K562 (cell line): Measurements from ENCODE around the gene HAAO. TPM values are rescaled to one million over a fixed set of nuclear protein-coding genes. Genes with fewer than 3 reads are reported as not detected.

Source experiments
- ATAC-seq: fragments of 200-7000 bp; cut with Tn5 transposase; 3 replicates; pipeline ENCODE4 v1.9.1; 2020; ENCODE audit warnings: moderate library complexity
- BruUV-seq: library from RNA; stranded (reverse); fragments of 400-500 nt; replicated peaks from 2 replicates; lab custom pipeline; 2021; lab: Mats Ljungman, UMichigan
- CTCF ChIA-PET: fragments of 300-600 bp; formaldehyde crosslinking; extraction: SDS; loops from one replicate; lab custom pipeline; 2021; ENCODE audit warnings: low intra/inter-chr PET ratio; lab: Yijun Ruan, JAX
- POLR2A ChIA-PET: fragments of 300-600, 350-650 bp; sonication (Branson Sonifier 250); formaldehyde crosslinking; extraction: SDS; loops from one replicate; lab custom pipeline; 2021; ENCODE audit warnings: antibody characterized with exemption, inconsistent platforms; lab: Yijun Ruan, JAX
- DNase-seq, 4 experiments: peaks; one replicate each; pipeline versions ENCODE4 v3.0.0 to v3.0.0-alpha.2; 2011 to 2018; ENCODE audit warnings: low spot score in 3 of 4, mixed read lengths in 3 of 4; ENCODE audit errors: extremely low read depth in 1 of 4
- FAIRE-seq: peaks from 2 replicates; lab custom pipeline; 2011; peaks lifted over from hg19 to GRCh38; lab: Jason Lieb, UNC
- H2AFZ ChIP-seq: 2 replicates; pipeline ENCODE4 v1.6.0; 2011; ENCODE audit warnings: low read depth, low read length, control low read depth, inconsistent platforms
- H3K27ac ChIP-seq: fragments of 200-600 bp; 3 replicates; pipeline ENCODE4 v1.8.0; 2011; ENCODE audit warnings: low read depth, mild to moderate bottlenecking, control low read depth, inconsistent platforms, low read length, moderate library complexity, mixed read lengths; ENCODE audit errors: extremely low read depth
- H3K27me3 ChIP-seq, 2 experiments: fragments of 300-600 bp in 1 of 2; 2 replicates in 1 of 2; 3 replicates in 1 of 2; pipeline versions ENCODE4 v1.6.0 to v1.8.0; 2011; ENCODE audit warnings: inconsistent platforms in 2 of 2, low read length in 2 of 2, mild to moderate bottlenecking in 1 of 2, mixed read lengths in 1 of 2, moderate library complexity in 1 of 2; ENCODE audit not compliant: control insufficient read depth in 2 of 2, insufficient read depth in 2 of 2
- H3K36me3 ChIP-seq: fragments of 300-600 bp; 3 replicates; pipeline ENCODE4 v1.8.0; 2011; ENCODE audit warnings: mild to moderate bottlenecking, low read length, inconsistent platforms; ENCODE audit not compliant: control insufficient read depth, insufficient read depth
- H3K4me1 ChIP-seq, 2 experiments: fragments of 200-600 bp in 1 of 2; replicated peaks in 1 of 2; 2 replicates in 1 of 2; 3 replicates in 1 of 2; pipeline versions ENCODE4 v1.5.1 to v1.8.0; 2011; ENCODE audit warnings: inconsistent platforms in 2 of 2, low read length in 2 of 2, mild to moderate bottlenecking in 1 of 2, mixed read lengths in 1 of 2, moderate library complexity in 1 of 2; ENCODE audit not compliant: control insufficient read depth in 2 of 2, insufficient read depth in 2 of 2
- H3K4me2 ChIP-seq: 2 replicates; pipeline ENCODE4 v1.6.1; 2011; ENCODE audit warnings: low read length, control low read depth, inconsistent platforms, mixed read lengths; ENCODE audit not compliant: insufficient read depth
- H3K4me3 ChIP-seq: fragments of 200-600 bp; sonication (generic), shearing (Covaris generic); 2 replicates; pipeline ENCODE4 v1.5.1; 2016; ENCODE audit warnings: control low read depth, inconsistent platforms
- H3K79me2 ChIP-seq: fragments of 200-600 bp; 3 replicates; pipeline ENCODE4 v1.8.0; 2011; ENCODE audit warnings: low read length, inconsistent platforms; ENCODE audit not compliant: control insufficient read depth, insufficient read depth
- H3K9ac ChIP-seq, 2 experiments: 2 replicates each; pipeline versions ENCODE4 v1.6.0 to v1.6.1; 2011; ENCODE audit warnings: low read depth in 2 of 2, low read length in 2 of 2, control low read depth in 1 of 2, inconsistent platforms in 1 of 2, mild to moderate bottlenecking in 1 of 2, mixed read lengths in 1 of 2; ENCODE audit not compliant: insufficient read depth in 1 of 2
- H3K9me1 ChIP-seq: one replicate; pipeline ENCODE4 v1.6.0; 2011; ENCODE audit warnings: inconsistent platforms, mild to moderate bottlenecking, low read length, moderate library complexity; ENCODE audit not compliant: control insufficient read depth, insufficient read depth
- H3K9me3 ChIP-seq: replicated peaks from 2 replicates; pipeline ENCODE4 v1.5.1; 2011; ENCODE audit warnings: low read depth, low read length, inconsistent platforms; ENCODE audit not compliant: control insufficient read depth, insufficient read depth
- H4K20me1 ChIP-seq: replicated peaks from 2 replicates; pipeline ENCODE4 v1.6.1; 2011; ENCODE audit warnings: low read length, inconsistent platforms, mixed read lengths; ENCODE audit not compliant: control insufficient read depth, insufficient read depth
- BHLHE40 ChIP-seq: IDR thresholded peaks from 2 replicates; pipeline ENCODE4 v1.6.1; 2011; ENCODE audit warnings: low read length, improper control_type of control experiment
- CBFB ChIP-seq: sonication (generic); formaldehyde crosslinking; IDR thresholded peaks from 2 replicates; pipeline ENCODE4 v1.4.0; 2020; ENCODE audit warnings: mild to moderate bottlenecking, missing genetic modification reagents
- CREM ChIP-seq: IDR thresholded peaks from 2 replicates; pipeline ENCODE4 v1.6.1; 2014; ENCODE audit warnings: antibody characterized with exemption, low read depth
- HMGN3 ChIP-seq: IDR thresholded peaks from 2 replicates; pipeline ENCODE4 v1.6.1; 2011; ENCODE audit warnings: borderline replicate concordance, low read depth, mild to moderate bottlenecking, mixed read lengths, low read length; ENCODE audit not compliant: insufficient read length; ENCODE audit errors: extremely low read depth
- NR2C2 ChIP-seq, 2 experiments: fragments of 200-800 bp in 1 of 2; sonication (Bioruptor generic) in 1 of 2; sonication (generic) in 1 of 2; formaldehyde crosslinking in 1 of 2; IDR thresholded peaks; 2 replicates each; pipeline versions ENCODE4 v1.6.1 to v1.8.0; 2016 to 2022; ENCODE audit warnings: mild to moderate bottlenecking in 1 of 2, missing compliant biosample characterization in 1 of 2, missing genetic modification characterization in 1 of 2, missing genetic modification reagents in 1 of 2
- PTRF ChIP-seq: fragments of 450-650 bp; IDR thresholded peaks from 2 replicates; pipeline ENCODE4 v1.6.1; 2016; ENCODE audit warnings: mild to moderate bottlenecking, missing genetic modification characterization, missing compliant biosample characterization
- TOE1 ChIP-seq, 2 experiments: fragments of 450-650 bp in 1 of 2; sonication (generic) in 1 of 2; formaldehyde crosslinking in 1 of 2; IDR thresholded peaks; 2 replicates each; pipeline versions ENCODE4 v1.7.1 to v1.8.0; 2016 to 2022; ENCODE audit warnings: borderline replicate concordance in 2 of 2, mild to moderate bottlenecking in 2 of 2, antibody characterized with exemption in 1 of 2, inconsistent platforms in 1 of 2, low read depth in 1 of 2, missing genetic modification reagents in 1 of 2, moderate library complexity in 1 of 2
- ZNF583 ChIP-seq: fragments of 250-450 bp; sonication (Bioruptor Pico); IDR thresholded peaks from 2 replicates; pipeline ENCODE4 v1.4.0; 2020
- WGBS: fragments of 100-300 bp; shearing (Covaris generic); methylation state at CpG from one replicate; pipeline ENCODE4 v1.1.6; 2016; ENCODE audit warnings: low coverage, mixed read lengths; ENCODE audit not compliant: insufficient coverage; ENCODE audit errors: missing lambda C conversion rate; 5-methylcytosine and 5-hydroxymethylcytosine counted together
- in situ Hi-C: fragments of 300-500 bp; cut with MboI; formaldehyde crosslinking; loops from 4 replicates; pipeline ENCODE4 v1.15.0; 2018; ENCODE audit warnings: inconsistent platforms, mixed read lengths
- intact Hi-C: fragments of 100-400 bp; cut with micrococcal nuclease; formaldehyde crosslinking; loops from 2 replicates; pipeline ENCODE4 v1.14.2; 2022
- polyA plus RNA-seq, 8 experiments: library from polyadenylated mRNA; depleted of rRNA in 4 of 8; stranded (reverse) in 5 of 8; unstranded in 3 of 8; fragments of >200 nt; fragmentation: Nextera tagmentation in 2 of 8; fragmentation: Illumina TruSeq in 1 of 8; extraction: Ambion mirVana in 2 of 8; extraction: Trizol in 1 of 8; gene quantifications; 2 replicates each; pipeline versions ENCODE4 v1.2.1 to v1.2.3, GENCODE V29; 2011 to 2014; ENCODE audit warnings: inconsistent platforms in 1 of 8, missing spikeins in 1 of 8
- total RNA-seq, 7 experiments: library from RNA; depleted of rRNA in 6 of 7; stranded (reverse); fragments of >200 nt in 6 of 7; fragmentation: Illumina TruSeq in 2 of 7; extraction: Trizol in 2 of 7; gene quantifications; 2 replicates each; pipeline versions ENCODE4 v1.2.1 to v1.2.3, GENCODE V29; 2011 to 2021; ENCODE audit warnings: low replicate concordance in 1 of 7
- TF ChIP-seq, protein P1 (sequence below): IDR thresholded peaks from 2 replicates; pipeline ENCODE4 v1.6.1; 2011; ENCODE audit warnings: borderline replicate concordance, low read depth, mild to moderate bottlenecking, moderate library complexity, low read length; ENCODE audit not compliant: insufficient read depth, poor library complexity, severe bottlenecking
- TF ChIP-seq, protein P2 (sequence below), 3 experiments: IDR thresholded peaks in 2 of 3; conservative IDR thresholded peaks in 1 of 3; 2 replicates each; pipeline ENCODE4 v1.5.1; 2011 to 2012; ENCODE audit warnings: low read length in 3 of 3, mild to moderate bottlenecking in 3 of 3, control low read depth in 2 of 3, improper control_type of control experiment in 1 of 3, inconsistent platforms in 1 of 3, low read depth in 1 of 3, mixed read lengths in 1 of 3, moderate library complexity in 1 of 3; ENCODE audit not compliant: insufficient read depth in 2 of 3

HAAO gene
- total and polyA plus RNA-seq, 9 of the 15 experiments (the other 6 are each of a cell fraction or from before 2014, with no cell fraction given): not detected

- ChIA-PET POLR2A (interaction anchor here (0.6 kb wide), 1 partner anchor 228 kb away, joined by 3 read pairs; no protein-coding TSS in a partner anchor), CTCF (interaction anchor here (0.6 to 3.9 kb wide), 12 partner anchors 9 to 781 kb away, joined by 3 to 40 read pairs (median 4); no protein-coding TSS in a partner anchor)
- ATAC-seq (peak; percentile 94), DNase-seq (peak; percentile 81 to 90 (median 85)), FAIRE-seq (peak; percentile 89)
- Histone ChIP-seq H2AFZ (peak overlapping the region; percentile 90), H3K9ac (peak overlapping the region in 1 of 2 experiments; percentile 26; a peak in 1 of 4 replicates), H3K9me3 (no peaks in the 10 kb centered on the region), H3K79me2 (no peaks in the 10 kb centered on the region), H4K20me1 (0 out of 2 replicates have a peak, but pooled peaks cover 8% of the 10 kb centered on the region), H3K27me3 (no peaks in the 10 kb centered on the region; a peak in 1 of 5 replicates), H3K4me2 (peak overlapping the region; percentile 74), H3K9me1 (no peaks in the 10 kb centered on the region), H3K36me3 (no peaks in the 10 kb centered on the region), H3K27ac (no peak overlapping the region), H3K4me1 (peaks cover 3 to 9% of the 10 kb centered on the region in 2 experiments; a peak in 2 of 5 replicates), H3K4me3 (peak overlapping the region; percentile 21; the same call in 1 of the 2 replicates)
- intact Hi-C loops: loop anchor here (1.0 to 5.0 kb wide), 7 partner anchors 31 to 781 kb away; partner anchors contain the start of gene ZFP36L2
- in situ Hi-C loops: loop anchor here (5.0 to 25.0 kb wide), 3 partner anchors 309 to 657 kb away; partner anchors contain the start of gene ZFP36L2
- 13% methylated on average over 41 of the region's 47 CpGs for WGBS
- no TSS peak for BruUV-seq
- TF ChIP-seq TOE1 (IDR thresholded peaks at IDR 0.05; ENCODE audit: borderline replicate concordance): no peak
- peak; percentile 63; the same call in 1 of the 2 replicates for TF ChIP-seq TOE1 (CRISPR knock-in tag; IDR thresholded peaks at IDR 0.05; ENCODE audit: borderline replicate concordance, low read depth)
- TF ChIP-seq, protein P1, sequence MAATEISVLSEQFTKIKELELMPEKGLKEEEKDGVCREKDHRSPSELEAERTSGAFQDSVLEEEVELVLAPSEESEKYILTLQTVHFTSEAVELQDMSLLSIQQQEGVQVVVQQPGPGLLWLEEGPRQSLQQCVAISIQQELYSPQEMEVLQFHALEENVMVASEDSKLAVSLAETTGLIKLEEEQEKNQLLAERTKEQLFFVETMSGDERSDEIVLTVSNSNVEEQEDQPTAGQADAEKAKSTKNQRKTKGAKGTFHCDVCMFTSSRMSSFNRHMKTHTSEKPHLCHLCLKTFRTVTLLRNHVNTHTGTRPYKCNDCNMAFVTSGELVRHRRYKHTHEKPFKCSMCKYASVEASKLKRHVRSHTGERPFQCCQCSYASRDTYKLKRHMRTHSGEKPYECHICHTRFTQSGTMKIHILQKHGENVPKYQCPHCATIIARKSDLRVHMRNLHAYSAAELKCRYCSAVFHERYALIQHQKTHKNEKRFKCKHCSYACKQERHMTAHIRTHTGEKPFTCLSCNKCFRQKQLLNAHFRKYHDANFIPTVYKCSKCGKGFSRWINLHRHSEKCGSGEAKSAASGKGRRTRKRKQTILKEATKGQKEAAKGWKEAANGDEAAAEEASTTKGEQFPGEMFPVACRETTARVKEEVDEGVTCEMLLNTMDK: peak; percentile 25
- TF ChIP-seq BHLHE40: 0 out of 2 replicates have a peak, but pooled peaks have one; percentile 17
- TF ChIP-seq CREM: peak; percentile 36
- TF ChIP-seq NR2C2 (CRISPR knock-in tag; IDR thresholded peaks at IDR 0.05): peak; percentile 36; the same call in 1 of the 2 replicates
- TF ChIP-seq NR2C2 (tag; IDR thresholded peaks at IDR 0.05): no peak
- no peak for TF ChIP-seq PTRF (tag)
- TF ChIP-seq, protein P2, sequence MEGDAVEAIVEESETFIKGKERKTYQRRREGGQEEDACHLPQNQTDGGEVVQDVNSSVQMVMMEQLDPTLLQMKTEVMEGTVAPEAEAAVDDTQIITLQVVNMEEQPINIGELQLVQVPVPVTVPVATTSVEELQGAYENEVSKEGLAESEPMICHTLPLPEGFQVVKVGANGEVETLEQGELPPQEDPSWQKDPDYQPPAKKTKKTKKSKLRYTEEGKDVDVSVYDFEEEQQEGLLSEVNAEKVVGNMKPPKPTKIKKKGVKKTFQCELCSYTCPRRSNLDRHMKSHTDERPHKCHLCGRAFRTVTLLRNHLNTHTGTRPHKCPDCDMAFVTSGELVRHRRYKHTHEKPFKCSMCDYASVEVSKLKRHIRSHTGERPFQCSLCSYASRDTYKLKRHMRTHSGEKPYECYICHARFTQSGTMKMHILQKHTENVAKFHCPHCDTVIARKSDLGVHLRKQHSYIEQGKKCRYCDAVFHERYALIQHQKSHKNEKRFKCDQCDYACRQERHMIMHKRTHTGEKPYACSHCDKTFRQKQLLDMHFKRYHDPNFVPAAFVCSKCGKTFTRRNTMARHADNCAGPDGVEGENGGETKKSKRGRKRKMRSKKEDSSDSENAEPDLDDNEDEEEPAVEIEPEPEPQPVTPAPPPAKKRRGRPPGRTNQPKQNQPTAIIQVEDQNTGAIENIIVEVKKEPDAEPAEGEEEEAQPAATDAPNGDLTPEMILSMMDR (IDR thresholded peaks at IDR 0.05 in 2 of 3, conservative IDR thresholded peaks at IDR 0.05 in 1 of 3; ENCODE audit: insufficient read depth in 2 of 3, low read depth in 1 of 3, low read length in 3 of 3): peak; percentile 88
- no peak for TF ChIP-seq HMGN3
- TF ChIP-seq CBFB (CRISPR knock-in tag): 0 out of 2 replicates have a peak, but pooled peaks have one; percentile 39
- TF ChIP-seq ZNF583 (CRISPR knock-in tag): 0 out of 2 replicates have a peak, but pooled peaks have one; percentile 24
Observed at GRCh38 chr2:42827647-42828486, 35.5 kb upstream of the HAAO start.
